ENCODE results near the gene ARID2. TPM values are rescaled to one million over a fixed set of nuclear protein-coding genes. Genes with fewer than 3 reads are reported as not detected.

Gene ARID2
- total RNA-seq, 1 donor from 2014 or later: 20.0 TPM

- no peak for ATAC-seq
Measured at GRCh38 chr12:45725631-45726602, 3.6 kb upstream of the ARID2 start.

GRCh38 chr12:45726603-45727300 lies 2.8 kb upstream of the ARID2 start:
- ATAC-seq: no peak

GRCh38 chr12:45727301-45727979 lies 2.1 kb upstream of the ARID2 start:
- peak; percentile 82 for ATAC-seq

GRCh38 chr12:45727980-45728629 lies 1.4 kb upstream of the ARID2 start:
- no peak for ATAC-seq

GRCh38 chr12:45728630-45729232 lies 775 bp upstream of the ARID2 start:
- peak; percentile 93 for ATAC-seq

GRCh38 chr12:45730084-45730347 lies 510 bp downstream of the ARID2 start:
- ATAC-seq: no peak

GRCh38 chr12:45730348-45731189 lies 1.1 kb downstream of the ARID2 start:
- no peak for ATAC-seq

GRCh38 chr12:45731190-45731775 lies 1.8 kb downstream of the ARID2 start:
- no peak for ATAC-seq

GRCh38 chr12:45732250-45732649 lies 2.7 kb downstream of the ARID2 start:
- ATAC-seq: no peak

GRCh38 chr12:45732936-45733335 lies 3.4 kb downstream of the ARID2 start:
- no peak for ATAC-seq

- no peak for ATAC-seq
Measured at GRCh38 chr12:45737638-45738037, 8.1 kb downstream of the ARID2 start.

GRCh38 chr12:45742590-45742989 lies 13.1 kb downstream of the ARID2 start:
- no peak for ATAC-seq

- peak; percentile 51 for ATAC-seq
Measured at GRCh38 chr12:45743247-45743646, 13.7 kb downstream of the ARID2 start.

- ATAC-seq: no peak
Measured at GRCh38 chr12:45745861-45746277, 16.4 kb downstream of the ARID2 start.

GRCh38 chr12:45756666-45757065 lies 27.2 kb downstream of the ARID2 start:
- ATAC-seq: no peak

GRCh38 chr12:45757172-45757571 lies 27.7 kb downstream of the ARID2 start:
- ATAC-seq: no peak

- no peak for ATAC-seq
Measured at GRCh38 chr12:45760333-45760732, 30.8 kb downstream of the ARID2 start.

- peak; percentile 68 for ATAC-seq
Measured at GRCh38 chr12:45762185-45763110, 32.9 kb downstream of the ARID2 start.

GRCh38 chr12:45763381-45763780 lies 33.9 kb downstream of the ARID2 start:
- no peak for ATAC-seq

- ATAC-seq: peak; percentile 95
Measured at GRCh38 chr12:45768194-45768593, 38.7 kb downstream of the ARID2 start.
